ACC112 (cell line): ENCODE data around the gene TUBA1B.

Experiments used
- H2AFZ ChIP-seq: fragments of 200-600 bp; sonication (generic); one replicate; pipeline ENCODE4 v1.6.0; 2017; ENCODE audit warnings: antibody characterized with exemption, low read length; ENCODE audit not compliant: unreplicated experiment
- H3K27ac ChIP-seq: fragments of 200-600 bp; sonication (generic); 2 replicates; pipeline ENCODE4 v1.5.1; 2014; ENCODE audit warnings: low read depth, mild to moderate bottlenecking, antibody characterized with exemption, low read length, moderate library complexity
- H3K27me3 ChIP-seq: fragments of 200-600 bp; sonication (generic); 2 replicates; pipeline ENCODE4 v1.6.1; 2014; ENCODE audit warnings: mild to moderate bottlenecking, antibody characterized with exemption, low read length, moderate library complexity, mixed read lengths; ENCODE audit not compliant: insufficient read depth
- H3K36me3 ChIP-seq: fragments of 200-600 bp; sonication (generic); 2 replicates; pipeline ENCODE4 v1.6.1; 2016; ENCODE audit warnings: mild to moderate bottlenecking, antibody characterized with exemption, low read length, moderate library complexity, mixed read lengths; ENCODE audit not compliant: insufficient read depth
- H3K4me1 ChIP-seq: fragments of 200-600 bp; sonication (generic); one replicate; pipeline ENCODE4 v1.6.1; 2016; ENCODE audit warnings: low read length, mixed read lengths; ENCODE audit not compliant: insufficient read depth, unreplicated experiment, control insufficient read depth
- H3K4me3 ChIP-seq: fragments of 200-600 bp; sonication (generic); 2 replicates; pipeline ENCODE4 v1.5.1; 2014; ENCODE audit warnings: mild to moderate bottlenecking, low read depth, low read length
- H3K79me2 ChIP-seq: fragments of 200-600 bp; sonication (generic); one replicate; pipeline ENCODE4 v1.6.0; 2016; ENCODE audit warnings: low read length; ENCODE audit not compliant: control insufficient read depth, unreplicated experiment, insufficient read depth

Gene TUBA1B

GRCh38 chr12:49126852-49127763 is 4.1 kb downstream of the TUBA1B start:
- Histone ChIP-seq H3K4me3 (no peak overlapping the region), H3K36me3 (peaks cover 30% of the 10 kb centered on the region), H2AFZ (no peak overlapping the region), H3K27ac (peak overlapping the region; percentile 7), H3K27me3 (no peaks in the 10 kb centered on the region), H3K4me1 (peaks cover 12% of the 10 kb centered on the region), H3K79me2 (peaks cover 34% of the 10 kb centered on the region)

- Histone ChIP-seq H3K27ac (no peak overlapping the region), H2AFZ (peak overlapping the region; percentile 88), H3K27me3 (no peaks in the 10 kb centered on the region), H3K4me3 (no peak overlapping the region), H3K79me2 (no peaks in the 10 kb centered on the region), H3K4me1 (peaks cover 3% of the 10 kb centered on the region), H3K36me3 (no peaks in the 10 kb centered on the region)
These were observed 10.0 kb downstream of the TUBA1B start for GRCh38 chr12:49121047-49121696.

GRCh38 chr12:49111206-49111605 is 20.0 kb downstream of the TUBA1B start:
- Histone ChIP-seq H3K36me3 (no peaks in the 10 kb centered on the region), H3K27ac (peak overlapping the region; percentile 7; the same call in 1 of the 2 replicates), H3K27me3 (no peaks in the 10 kb centered on the region), H2AFZ (peak overlapping the region; percentile 98), H3K4me1 (peaks cover 14% of the 10 kb centered on the region), H3K79me2 (peaks cover 29% of the 10 kb centered on the region), H3K4me3 (peak overlapping the region; percentile 98)

GRCh38 chr12:49110464-49111155 is 20.6 kb downstream of the TUBA1B start, which contains the start of gene LMBR1L:
LMBR1L (minus strand) TSS chr12:49110847; CDS start chr12:49110555, 292 bp downstream.
- no peaks in the 10 kb centered on the region for H3K36me3 ChIP-seq
- H3K27ac ChIP-seq: peak within 1 kb of the TSS; percentile 50; the same call in 1 of the 2 replicates
- no peaks in the 10 kb centered on the region for H3K27me3 ChIP-seq
- H3K79me2 ChIP-seq: peaks cover 35% of the 10 kb centered on the region
- H2AFZ ChIP-seq: peak within 1 kb of the TSS; percentile 99
- peaks cover 20% of the 10 kb centered on the region for H3K4me1 ChIP-seq
- H3K4me3 ChIP-seq: peak within 1 kb of the TSS; percentile 98

- Histone ChIP-seq H3K4me3 (peak overlapping the region; percentile 98), H3K36me3 (no peaks in the 10 kb centered on the region), H3K27me3 (no peaks in the 10 kb centered on the region), H2AFZ (peak overlapping the region; percentile 99), H3K79me2 (peaks cover 39% of the 10 kb centered on the region), H3K27ac (peak overlapping the region; percentile 50; the same call in 1 of the 2 replicates), H3K4me1 (peaks cover 27% of the 10 kb centered on the region)
These were observed 21.3 kb downstream of the TUBA1B start for GRCh38 chr12:49109641-49110463.

GRCh38 chr12:49108958-49109404 is 22.2 kb downstream of the TUBA1B start:
- Histone ChIP-seq H2AFZ (no peak overlapping the region), H3K27me3 (no peaks in the 10 kb centered on the region), H3K36me3 (no peaks in the 10 kb centered on the region), H3K4me3 (peak overlapping the region; percentile 98), H3K27ac (peak overlapping the region; percentile 33; the same call in 1 of the 2 replicates), H3K79me2 (peaks cover 39% of the 10 kb centered on the region), H3K4me1 (peaks cover 27% of the 10 kb centered on the region)

GRCh38 chr12:49105504-49106084 is 25.6 kb downstream of the TUBA1B start:
- H2AFZ ChIP-seq: no peak overlapping the region
- H3K27me3 ChIP-seq: no peaks in the 10 kb centered on the region
- H3K4me3 ChIP-seq: peak overlapping the region; percentile 20; the same call in 1 of the 2 replicates
- H3K79me2 ChIP-seq: peaks cover 39% of the 10 kb centered on the region
- peaks cover 3% of the 10 kb centered on the region; the same call in 1 of the 2 replicates for H3K36me3 ChIP-seq
- H3K4me1 ChIP-seq: peaks cover 27% of the 10 kb centered on the region
- peak overlapping the region; percentile 82 for H3K27ac ChIP-seq

- H3K4me1 ChIP-seq: peaks cover 27% of the 10 kb centered on the region
- H3K27ac ChIP-seq: no peak overlapping the region
These were observed 26.4 kb downstream of the TUBA1B start for GRCh38 chr12:49104822-49105221.

GRCh38 chr12:49100380-49100779 is 30.8 kb downstream of the TUBA1B start:
- Histone ChIP-seq H3K79me2 (peaks cover 4% of the 10 kb centered on the region), H2AFZ (no peak overlapping the region), H3K4me1 (peaks cover 5% of the 10 kb centered on the region), H3K27ac (no peak overlapping the region), H3K27me3 (no peaks in the 10 kb centered on the region), H3K4me3 (no peak overlapping the region), H3K36me3 (peaks cover 3% of the 10 kb centered on the region; the same call in 1 of the 2 replicates)

More at GRCh38 chr12:49104822-49105221, 26.4 kb downstream of the TUBA1B start:
- Histone ChIP-seq H3K27me3 (no peaks in the 10 kb centered on the region), H2AFZ (no peak overlapping the region), H3K36me3 (peaks cover 3% of the 10 kb centered on the region; the same call in 1 of the 2 replicates), H3K79me2 (peaks cover 37% of the 10 kb centered on the region), H3K4me3 (no peak overlapping the region)
